Peyer's patch (tissue), 4 donors: Measurements from ENCODE around the gene NCOA3.

Experiments used
- POLR2A ChIP-seq, 2 donors: fragments of 450-650 bp; IDR thresholded peaks; one replicate each; pipeline ENCODE4 v1.5.1; 2017; ENCODE audit warnings: antibody characterized with exemption in 2 of 2, mild to moderate bottlenecking in 2 of 2, moderate library complexity in 2 of 2
- TF ChIP-seq, protein P1 (sequence below), 6 experiments: fragments of 450-650 bp in 4 of 6; fragments of 200-600 bp in 2 of 6; sonication (generic) in 1 of 6; IDR thresholded peaks; one replicate each; pipeline ENCODE4 v1.5.1; 2017 to 2019; ENCODE audit warnings: antibody characterized with exemption in 6 of 6, mild to moderate bottlenecking in 3 of 6, moderate library complexity in 1 of 6

DNA sequence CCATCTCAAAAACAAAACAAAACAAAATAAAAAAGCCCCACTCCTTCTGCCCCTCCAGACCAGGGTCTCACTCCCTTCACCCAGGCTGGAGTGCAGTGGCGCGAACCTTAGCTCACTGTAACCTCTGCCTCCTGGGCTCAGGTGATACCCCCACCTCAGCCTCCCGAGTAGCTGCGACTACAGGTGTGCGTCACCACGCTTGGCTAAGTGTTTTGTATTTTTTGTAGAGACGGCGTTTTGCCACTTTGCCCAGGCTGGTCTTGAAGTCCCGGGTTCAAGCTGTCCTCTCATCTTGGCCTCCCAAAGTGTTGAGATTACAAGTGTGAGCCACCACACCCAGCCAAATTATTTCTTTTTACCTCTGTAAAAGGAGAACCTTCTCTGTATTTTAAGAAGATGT lies 110.1 kb downstream of the NCOA3 start:
- TF ChIP-seq, protein P1, sequence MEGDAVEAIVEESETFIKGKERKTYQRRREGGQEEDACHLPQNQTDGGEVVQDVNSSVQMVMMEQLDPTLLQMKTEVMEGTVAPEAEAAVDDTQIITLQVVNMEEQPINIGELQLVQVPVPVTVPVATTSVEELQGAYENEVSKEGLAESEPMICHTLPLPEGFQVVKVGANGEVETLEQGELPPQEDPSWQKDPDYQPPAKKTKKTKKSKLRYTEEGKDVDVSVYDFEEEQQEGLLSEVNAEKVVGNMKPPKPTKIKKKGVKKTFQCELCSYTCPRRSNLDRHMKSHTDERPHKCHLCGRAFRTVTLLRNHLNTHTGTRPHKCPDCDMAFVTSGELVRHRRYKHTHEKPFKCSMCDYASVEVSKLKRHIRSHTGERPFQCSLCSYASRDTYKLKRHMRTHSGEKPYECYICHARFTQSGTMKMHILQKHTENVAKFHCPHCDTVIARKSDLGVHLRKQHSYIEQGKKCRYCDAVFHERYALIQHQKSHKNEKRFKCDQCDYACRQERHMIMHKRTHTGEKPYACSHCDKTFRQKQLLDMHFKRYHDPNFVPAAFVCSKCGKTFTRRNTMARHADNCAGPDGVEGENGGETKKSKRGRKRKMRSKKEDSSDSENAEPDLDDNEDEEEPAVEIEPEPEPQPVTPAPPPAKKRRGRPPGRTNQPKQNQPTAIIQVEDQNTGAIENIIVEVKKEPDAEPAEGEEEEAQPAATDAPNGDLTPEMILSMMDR (IDR thresholded peaks at IDR 0.05), result no peak
- TF ChIP-seq POLR2A (IDR thresholded peaks at IDR 0.05), result no peak
